Breast epithelium (tissue), 3 donors: ENCODE data around the gene TMEM163.

Experiments
- POLR2A ChIP-seq: fragments of 450-650 bp; IDR thresholded peaks from one replicate; pipeline ENCODE4 v1.6.1; 2016; ENCODE audit warnings: antibody characterized with exemption, mild to moderate bottlenecking, moderate library complexity
- POLR2AphosphoS5 ChIP-seq, 3 donors: sonication (generic); formaldehyde crosslinking; IDR thresholded peaks; one replicate each; pipeline ENCODE4 v1.6.1; 2017; ENCODE audit warnings: antibody characterized with exemption in 3 of 3

GRCh38 chr2:134623796-134624195, 95.0 kb downstream of the TMEM163 start:
- no peak for TF ChIP-seq POLR2AphosphoS5 (IDR thresholded peaks at IDR 0.05)
- no peak for TF ChIP-seq POLR2A
